HEK293T (cell line): Measurements from ENCODE around the gene SLC9B2.

Experiments used
- ARNT ChIP-seq: fragments of 450-650 bp; IDR thresholded peaks from 2 replicates; pipeline ENCODE4 v1.6.1; 2017; ENCODE audit warnings: mild to moderate bottlenecking
- BHLHE40 ChIP-seq: fragments of 450-650 bp; IDR thresholded peaks from 2 replicates; pipeline ENCODE4 v1.6.1; 2016; ENCODE audit warnings: mild to moderate bottlenecking, moderate library complexity, borderline replicate concordance
- CTBP1 ChIP-seq: fragments of 450-650 bp; IDR thresholded peaks from 2 replicates; pipeline ENCODE4 v1.6.1; 2016; ENCODE audit warnings: borderline replicate concordance
- FOXA1 ChIP-seq: fragments of 450-650 bp; IDR thresholded peaks from 2 replicates; pipeline ENCODE4 v1.6.1; 2016; ENCODE audit warnings: mild to moderate bottlenecking
- FOXM1 ChIP-seq: fragments of 450-650 bp; IDR thresholded peaks from 2 replicates; pipeline ENCODE4 v1.6.1; 2017; ENCODE audit warnings: mild to moderate bottlenecking, borderline replicate concordance
- HDGF ChIP-seq: fragments of 450-650 bp; IDR thresholded peaks from 2 replicates; pipeline ENCODE4 v1.6.1; 2017; ENCODE audit warnings: antibody characterized with exemption, borderline replicate concordance
- LEF1 ChIP-seq: fragments of 450-650 bp; IDR thresholded peaks from 2 replicates; pipeline ENCODE4 v1.6.1; 2017; ENCODE audit warnings: mild to moderate bottlenecking, borderline replicate concordance
- NFRKB ChIP-seq: fragments of 450-650 bp; IDR thresholded peaks from 2 replicates; pipeline ENCODE4 v1.6.1; 2016; ENCODE audit warnings: mild to moderate bottlenecking, moderate library complexity
- SP1 ChIP-seq: fragments of 450-650 bp; IDR thresholded peaks from 2 replicates; pipeline ENCODE4 v1.6.1; 2017
- TARDBP ChIP-seq: fragments of 450-650 bp; IDR thresholded peaks from 2 replicates; pipeline ENCODE4 v1.6.1; 2016

DNA sequence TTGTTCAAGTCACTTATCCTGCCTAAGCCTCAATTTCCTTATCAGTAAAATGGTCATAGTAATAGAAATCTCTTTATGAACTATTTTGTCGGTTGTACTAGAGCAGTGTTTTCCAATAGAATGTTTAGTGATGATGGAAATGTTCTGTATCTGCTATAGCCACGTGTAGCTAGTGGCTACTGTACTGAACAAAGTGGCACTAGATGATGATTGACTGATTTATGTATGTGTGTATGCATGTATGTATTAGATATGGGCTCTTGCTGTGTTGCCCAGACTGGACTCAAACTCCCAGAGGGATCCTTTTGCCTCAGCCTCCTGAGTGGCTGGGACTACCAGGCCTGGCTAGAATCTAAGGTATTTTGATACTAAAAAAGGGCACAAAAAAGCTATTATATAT lies 32.4 kb downstream of the SLC9B2 start:
- TF ChIP-seq FOXM1 (no peak), FOXA1 (no peak), HDGF (no peak), BHLHE40 (no peak), SP1 (no peak), LEF1 (no peak), NFRKB (no peak), ARNT (no peak), TARDBP (no peak), CTBP1 (no peak)
